NCI-H510A (cell line): ENCODE data around the gene LTBP1.

Source experiments
- DNase-seq: peaks from one replicate; lab custom pipeline; 2025; lab: John Stamatoyannopoulos, UW

LTBP1 gene

DNA sequence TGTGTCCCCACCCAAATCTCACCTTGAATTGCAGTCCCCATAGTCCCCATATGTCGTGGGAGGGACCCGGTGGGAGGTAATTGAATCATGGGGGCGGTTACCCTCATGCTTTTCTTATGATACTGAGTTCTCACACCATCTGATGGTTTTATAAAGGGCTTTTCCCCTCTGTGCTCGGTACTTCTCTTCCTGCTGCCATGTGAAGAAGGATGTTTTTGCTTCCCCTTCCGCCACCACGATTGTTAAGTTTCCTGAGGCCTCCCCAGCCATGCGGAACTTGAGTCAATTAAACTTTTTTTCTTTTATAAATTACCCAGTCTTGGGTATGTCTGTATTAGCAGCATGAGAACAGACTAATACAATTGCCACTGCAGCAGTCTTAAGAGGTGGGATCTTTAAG, 134.9 kb downstream of the LTBP1 start:
- no peak for DNase-seq

DNA sequence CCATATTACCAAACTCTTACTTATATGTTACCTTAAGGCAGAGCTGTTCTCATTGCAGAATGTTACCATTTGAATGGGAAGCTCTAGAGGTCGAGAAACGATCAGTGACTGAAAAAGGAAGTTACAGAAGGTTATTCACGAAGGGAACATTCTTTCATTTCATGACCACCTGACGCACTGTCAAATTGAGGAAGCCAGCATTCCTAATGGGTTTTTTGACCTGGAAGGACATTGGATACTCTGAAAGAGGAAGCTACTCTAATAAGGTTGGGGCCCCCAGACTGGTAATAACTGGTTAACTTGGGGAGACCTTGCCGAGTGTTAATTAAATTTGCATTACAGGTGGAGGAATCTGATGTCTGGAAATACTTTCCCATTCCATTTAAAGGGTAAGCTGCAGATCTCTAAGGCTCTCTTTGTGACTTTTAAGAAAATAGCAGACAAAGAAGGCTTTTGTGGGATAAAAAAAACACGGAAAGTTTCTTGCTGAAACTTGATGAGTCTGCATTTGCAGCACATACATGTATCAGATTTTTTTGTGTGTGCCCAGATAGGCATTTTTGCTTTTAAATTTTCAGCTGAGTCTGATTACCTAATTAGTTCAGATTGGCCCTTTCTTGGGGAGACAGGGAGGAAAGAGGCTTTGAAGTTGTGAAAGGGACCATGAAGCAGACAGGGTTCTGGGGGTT, 137.1 kb downstream of the LTBP1 start:
- DNase-seq: no peak

GRCh38 chr2:33084433-33084832, 137.7 kb downstream of the LTBP1 start:
- DNase-seq: no peak

GRCh38 chr2:33085646-33086045, 138.9 kb downstream of the LTBP1 start:
- DNase-seq: no peak

GRCh38 chr2:33086400-33087015, 139.8 kb downstream of the LTBP1 start:
- no peak for DNase-seq

DNA sequence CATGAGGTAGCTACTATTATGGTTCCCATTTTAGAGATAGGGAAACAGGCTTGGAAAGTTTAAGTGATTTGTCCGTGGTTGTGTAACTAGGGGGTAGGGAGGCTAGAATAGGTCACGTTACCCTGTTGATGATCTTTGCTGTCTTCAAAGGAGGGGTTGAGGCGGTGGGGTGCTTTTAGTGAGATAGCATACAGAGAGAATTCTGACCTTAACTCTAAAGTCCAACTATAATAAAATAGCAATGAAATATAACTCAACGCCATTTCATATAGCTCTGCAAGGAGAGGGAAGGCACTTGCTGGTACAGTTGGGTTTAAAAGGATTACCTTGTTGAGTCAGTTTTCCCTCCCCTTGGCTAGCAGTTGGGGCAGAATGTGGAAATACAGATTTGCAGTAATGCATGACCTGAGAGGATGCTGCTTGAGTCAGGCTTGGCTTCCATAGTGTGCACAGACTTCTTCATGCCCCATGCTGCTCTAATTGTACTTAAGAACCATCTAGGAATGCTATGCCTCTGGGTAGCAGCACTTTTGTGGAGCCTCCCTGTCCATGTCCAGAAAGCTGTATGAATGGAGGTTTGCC, 143.9 kb downstream of the LTBP1 start:
- no peak for DNase-seq

DNA sequence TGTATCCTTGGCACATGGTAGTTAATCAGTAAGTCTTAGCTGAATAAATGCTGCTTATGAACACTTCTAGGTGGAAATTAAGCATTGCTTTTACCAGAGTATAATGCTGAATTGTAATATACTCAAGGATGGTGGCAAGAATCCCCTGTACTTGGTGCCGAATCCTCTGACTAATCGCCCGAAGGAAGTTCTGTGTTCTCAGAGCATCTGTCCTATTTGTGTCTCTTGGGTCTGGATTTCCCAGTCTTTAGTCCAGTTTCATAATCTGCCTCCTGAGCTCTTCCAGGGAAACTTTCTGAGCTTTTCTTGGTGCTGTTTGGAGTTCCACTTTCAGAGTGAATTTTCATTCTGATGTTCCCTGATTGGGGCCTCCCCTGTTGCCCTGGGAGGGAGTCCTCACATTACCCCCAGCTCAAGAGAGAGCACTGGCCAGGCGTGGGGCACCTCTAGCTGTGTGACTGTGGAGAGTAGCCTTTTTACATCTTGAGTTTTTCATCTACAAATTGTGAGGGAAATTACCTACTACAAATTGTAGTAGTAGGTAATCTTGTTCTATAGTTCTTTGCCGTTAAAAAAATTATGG, 144.9 kb downstream of the LTBP1 start:
- DNase-seq: no peak

DNA sequence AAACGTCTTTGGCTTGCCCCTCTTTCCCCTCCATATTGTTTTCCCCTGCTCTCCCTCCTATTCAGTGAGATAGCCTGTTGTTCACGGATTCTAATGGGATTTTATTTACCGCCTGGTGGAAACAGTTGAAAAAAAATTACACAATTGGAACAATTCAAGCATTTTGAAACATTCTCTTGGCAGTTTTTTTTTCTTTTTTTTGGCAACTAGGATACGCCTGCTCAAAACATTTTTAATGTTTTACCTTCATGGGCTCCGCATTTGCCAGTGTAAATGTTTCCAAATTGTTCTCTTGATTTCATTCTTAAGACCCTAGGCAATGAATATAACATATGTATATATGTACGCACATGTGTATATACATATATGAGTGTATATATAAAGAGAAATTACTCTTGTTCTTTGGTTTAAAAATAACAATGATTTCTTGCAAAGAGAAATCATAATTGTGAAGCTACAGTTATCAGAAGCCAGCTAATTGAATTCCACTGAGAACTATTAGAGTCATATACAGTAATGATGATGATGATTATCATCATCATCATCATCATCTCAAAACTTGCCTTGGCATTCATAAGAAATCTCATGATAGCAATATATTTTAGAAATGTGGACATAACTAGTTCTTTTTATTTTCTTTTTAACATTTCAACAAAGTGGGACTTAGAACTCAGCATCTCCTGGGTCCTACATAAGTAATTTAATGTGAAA, 146.7 kb downstream of the LTBP1 start:
- no peak for DNase-seq

DNA sequence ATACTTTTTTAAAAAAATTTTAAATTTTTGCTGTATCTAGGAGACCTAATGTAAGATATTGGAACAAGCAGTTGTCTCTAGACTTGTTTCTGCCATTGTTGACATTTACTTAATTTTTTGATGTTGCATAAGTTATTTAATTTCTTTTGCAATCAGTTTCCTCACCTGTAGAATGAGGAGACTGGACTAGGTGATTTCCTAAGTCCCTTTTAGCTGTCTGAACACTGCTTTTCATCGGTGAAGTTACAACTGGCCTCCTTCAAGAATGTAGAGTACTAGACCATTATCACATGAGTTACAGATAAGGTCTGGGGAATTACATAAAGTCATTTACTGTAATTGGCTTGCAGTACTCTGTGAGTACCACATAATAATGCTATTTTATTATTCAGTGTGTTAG, 147.6 kb downstream of the LTBP1 start:
- no peak for DNase-seq

DNA sequence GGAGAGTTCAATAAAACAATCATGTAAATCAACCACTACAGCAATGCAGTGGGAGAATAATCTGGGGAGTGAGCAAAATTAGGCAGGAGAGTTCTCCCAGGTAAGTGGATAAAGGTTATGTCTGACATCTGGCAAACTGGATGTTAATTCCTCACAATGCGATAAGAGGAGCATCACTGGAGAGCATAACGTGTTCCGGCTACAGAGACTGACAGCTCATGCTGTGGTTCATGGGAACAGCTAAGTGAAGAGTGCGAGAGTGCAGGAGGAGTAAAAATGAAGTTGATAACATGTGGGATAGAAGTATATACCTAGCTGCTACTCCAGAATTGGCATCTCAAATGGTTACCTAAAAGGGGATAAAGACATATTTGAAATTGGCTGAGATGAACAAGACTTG, 153.2 kb downstream of the LTBP1 start:
- DNase-seq: no peak

DNA sequence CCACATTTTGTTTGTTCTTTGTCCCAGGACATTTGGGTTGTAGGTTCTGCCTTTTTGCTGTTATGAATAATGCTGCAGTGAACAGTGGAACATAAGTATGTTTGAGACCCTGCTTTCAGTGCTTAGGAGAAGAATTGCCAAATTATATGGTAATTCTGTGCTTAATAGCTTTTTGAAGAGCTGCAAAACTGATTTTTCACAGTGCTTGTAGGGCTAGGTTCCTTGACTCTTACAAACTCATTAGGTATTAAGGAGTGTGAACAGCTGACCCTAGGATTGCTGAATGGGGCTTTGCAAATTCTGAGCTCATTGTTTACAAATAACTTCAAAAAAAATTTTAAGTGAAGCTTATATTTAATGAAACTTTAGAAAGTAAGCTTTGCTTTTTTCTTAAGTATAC, 154.2 kb downstream of the LTBP1 start:
- no peak for DNase-seq

GRCh38 chr2:33104052-33104623, 157.4 kb downstream of the LTBP1 start:
- no peak for DNase-seq

DNA sequence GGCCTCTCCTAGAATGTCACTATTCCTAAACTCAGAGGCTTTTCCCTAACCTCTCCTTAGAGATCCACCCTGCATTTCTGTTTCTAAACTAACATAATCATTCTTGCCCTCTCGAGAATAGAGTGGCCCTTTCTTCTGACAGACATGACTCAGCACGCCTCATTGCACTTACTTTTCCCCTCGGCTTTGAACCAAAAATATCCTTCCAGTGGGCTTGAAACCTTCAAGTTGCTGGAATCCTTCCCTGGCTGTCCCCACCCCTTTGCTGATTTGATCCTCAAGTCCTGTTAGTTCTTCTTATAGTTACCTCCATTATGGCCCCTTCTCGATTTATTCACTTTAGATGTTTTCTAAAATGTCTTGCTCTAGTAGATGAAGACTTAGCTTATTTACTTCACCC, 158.0 kb downstream of the LTBP1 start:
- DNase-seq: no peak

DNA sequence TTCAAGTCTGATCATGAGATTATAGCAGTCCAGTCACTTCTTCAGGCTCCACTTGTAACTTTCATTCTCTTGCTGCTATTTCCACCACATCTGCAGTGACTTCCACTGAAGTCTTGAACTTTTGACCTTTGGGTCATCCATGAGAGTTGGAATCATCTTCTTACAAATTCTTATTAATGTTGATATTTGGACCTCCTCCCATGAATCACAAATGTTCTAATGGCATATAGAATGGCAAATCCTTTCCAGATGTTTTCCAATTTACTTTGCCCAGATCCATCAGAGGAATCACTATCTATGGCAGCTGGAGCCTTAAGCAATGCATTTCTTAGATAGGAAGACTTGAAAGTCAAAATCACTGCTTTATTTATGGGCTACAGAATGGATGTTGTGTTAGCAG, 159.4 kb downstream of the LTBP1 start:
- no peak for DNase-seq

GRCh38 chr2:33107690-33108482, 161.1 kb downstream of the LTBP1 start:
- DNase-seq: no peak

DNA sequence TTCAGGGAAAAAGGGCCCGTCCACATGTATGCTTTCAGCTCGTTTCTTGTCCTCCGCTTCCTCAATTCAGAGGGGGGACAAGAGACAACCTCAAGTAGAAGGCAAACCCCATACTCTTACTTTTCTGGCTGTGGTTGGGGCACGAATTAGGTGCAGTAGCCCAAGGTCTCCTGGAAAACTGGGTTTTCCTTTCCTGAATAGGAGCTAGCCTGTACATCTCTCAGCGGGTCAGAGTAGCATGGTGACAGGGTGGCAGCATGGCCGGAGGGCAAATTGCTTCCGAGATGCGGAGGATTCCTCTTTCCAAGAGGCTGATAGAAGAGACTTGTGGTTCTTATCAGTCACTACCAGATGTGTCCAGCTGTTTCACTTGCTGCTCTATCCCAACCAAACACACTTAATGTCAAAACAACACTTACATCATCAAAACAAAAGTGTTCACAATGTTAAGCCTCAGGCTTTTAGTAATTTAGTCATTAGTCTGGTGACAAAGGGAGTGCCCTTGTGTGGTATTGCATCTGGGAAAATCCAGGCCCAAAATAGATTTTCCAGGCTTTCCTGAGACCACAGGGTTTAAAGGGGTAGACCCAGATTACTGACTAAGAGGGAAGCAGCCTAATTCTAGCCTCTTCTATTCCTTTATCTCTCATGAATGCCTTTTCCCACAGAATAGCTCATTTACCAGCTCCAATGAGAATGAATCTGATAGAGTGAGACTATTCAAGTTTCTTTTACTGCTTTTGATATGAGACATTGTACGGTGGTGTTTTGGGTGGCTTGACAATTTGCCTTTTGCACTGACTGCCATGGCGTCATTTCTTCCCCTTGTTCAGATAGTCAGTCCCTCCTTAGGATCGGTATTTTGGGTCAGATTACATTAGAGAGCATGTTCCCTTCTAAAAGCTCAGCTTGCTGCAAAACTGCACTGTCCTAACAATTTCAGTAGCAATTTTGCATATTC, 162.0 kb downstream of the LTBP1 start:
- DNase-seq: no peak

DNA sequence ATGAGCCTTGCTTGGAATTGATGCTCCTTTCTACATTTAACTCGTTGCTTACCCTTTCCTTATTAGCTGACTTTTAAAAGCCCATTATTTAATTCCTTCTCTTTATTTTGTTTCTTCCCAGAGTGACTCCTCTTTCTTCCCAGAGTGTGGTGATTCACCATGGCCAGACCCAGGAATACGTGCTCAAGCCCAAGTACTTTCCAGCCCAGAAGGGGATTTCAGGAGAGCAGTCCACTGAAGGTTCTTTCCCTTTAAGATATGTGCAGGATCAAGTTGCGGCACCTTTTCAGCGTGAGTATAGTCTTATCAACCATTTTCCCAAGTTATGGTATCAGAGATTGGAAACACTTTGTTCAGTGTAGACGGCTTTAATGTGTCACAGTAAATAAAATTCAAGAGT, 163.7 kb downstream of the LTBP1 start:
- DNase-seq: no peak

GRCh38 chr2:33111002-33111446, 164.3 kb downstream of the LTBP1 start:
- no peak for DNase-seq

GRCh38 chr2:33115196-33115595, 168.4 kb downstream of the LTBP1 start:
- DNase-seq: no peak

DNA sequence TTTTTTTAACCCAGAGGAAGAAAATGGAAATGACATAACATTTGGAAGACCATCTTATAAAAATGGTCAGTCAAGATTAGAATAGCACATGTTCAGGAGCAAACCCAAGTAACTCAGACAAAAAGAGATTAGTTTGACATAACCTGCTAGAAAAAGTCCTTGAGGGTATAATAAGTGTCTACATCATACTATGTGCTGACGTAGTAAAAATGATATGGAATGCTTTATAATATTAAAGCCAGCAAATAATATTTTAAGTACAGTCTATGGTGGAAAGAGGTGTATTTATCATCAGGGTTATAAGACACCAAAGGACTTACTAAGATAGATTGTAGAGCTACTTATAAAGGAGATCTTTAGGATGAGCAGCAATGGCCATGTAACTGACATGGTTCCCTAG, 169.0 kb downstream of the LTBP1 start:
- DNase-seq: no peak
